Common myeloid progenitor, CD34-positive (primary cell): Measurements from ENCODE around the gene FNBP1L.
A peak's percentile ranks its signal among the peaks of the same experiment; 100 is the strongest.

Experiments
- CTCF ChIA-PET: fragments of 350-600 bp; sonication (Branson Sonifier 250); formaldehyde crosslinking; loops from one replicate; lab custom pipeline; 2021; ENCODE audit warnings: antibody characterized with exemption; lab: Charles Lee
- POLR2A ChIA-PET: fragments of 350-600 bp; sonication (Branson Sonifier 250); formaldehyde crosslinking; loops from one replicate; lab custom pipeline; 2021; ENCODE audit warnings: antibody characterized with exemption; lab: Charles Lee
- DNase-seq, 3 donors: peaks; one replicate each; pipeline versions ENCODE4 v3.0.0 to v3.0.0-alpha.2; 2013
- H3K27ac ChIP-seq, 2 experiments: 1 replicate in 1 of 2; 2 replicates in 1 of 2; pipeline ENCODE4 v1.7.0; 2013; ENCODE audit warnings: inconsistent platforms in 2 of 2, low read length in 2 of 2, mild to moderate bottlenecking in 2 of 2, low read depth in 1 of 2, moderate library complexity in 1 of 2; ENCODE audit not compliant: severe bottlenecking in 2 of 2, insufficient read depth in 1 of 2, poor library complexity in 1 of 2
- H3K27me3 ChIP-seq, 5 experiments: replicated peaks in 2 of 5; 1 replicate in 3 of 5; 2 replicates in 2 of 5; pipeline versions ENCODE4 v1.6.1 to v1.7.0; 2013; ENCODE audit warnings: low read length in 4 of 5, mild to moderate bottlenecking in 2 of 5, moderate library complexity in 2 of 5, inconsistent platforms in 1 of 5; ENCODE audit not compliant: insufficient read depth in 5 of 5, control insufficient read depth in 4 of 5
- H3K36me3 ChIP-seq, 4 experiments: 1 replicate in 2 of 4; 2 replicates in 2 of 4; pipeline versions ENCODE4 v1.6.1 to v1.7.0; 2013; ENCODE audit warnings: low read length in 3 of 4, control low read depth in 1 of 4, mild to moderate bottlenecking in 1 of 4; ENCODE audit not compliant: control insufficient read depth in 4 of 4, insufficient read depth in 4 of 4
- H3K4me1 ChIP-seq, 4 experiments: 1 replicate in 3 of 4; 2 replicates in 1 of 4; pipeline versions ENCODE4 v1.6.1 to v1.7.1; 2013; ENCODE audit warnings: low read length in 3 of 4, mild to moderate bottlenecking in 3 of 4, control low read depth in 1 of 4, inconsistent platforms in 1 of 4, moderate library complexity in 1 of 4; ENCODE audit not compliant: control insufficient read depth in 4 of 4, insufficient read depth in 4 of 4; ENCODE audit errors: control extremely low read depth in 1 of 4
- H3K4me3 ChIP-seq, 7 experiments: 1 replicate in 4 of 7; 2 replicates in 3 of 7; pipeline versions ENCODE4 v1.5.1 to v1.7.0; 2013; ENCODE audit warnings: mild to moderate bottlenecking in 7 of 7, low read length in 6 of 7, moderate library complexity in 6 of 7, inconsistent platforms in 2 of 7, low read depth in 2 of 7, control low read depth in 1 of 7; ENCODE audit not compliant: insufficient read depth in 4 of 7, control insufficient read depth in 1 of 7; ENCODE audit errors: extremely low read depth in 1 of 7
- H3K9me3 ChIP-seq, 5 experiments: 1 replicate in 4 of 5; 2 replicates in 1 of 5; pipeline versions ENCODE4 v1.6.1 to v1.7.1; 2013; ENCODE audit warnings: low read length in 4 of 5, mild to moderate bottlenecking in 2 of 5, inconsistent platforms in 1 of 5, low read depth in 1 of 5, moderate library complexity in 1 of 5; ENCODE audit not compliant: control insufficient read depth in 4 of 5, insufficient read depth in 2 of 5; ENCODE audit errors: control extremely low read depth in 1 of 5
- WGBS: methylation state at CpG from one replicate; pipeline ENCODE4 v1.1.5; 2013; ENCODE audit not compliant: insufficient coverage; 5-methylcytosine and 5-hydroxymethylcytosine counted together

Gene FNBP1L

GRCh38 chr1:93442008-93442666 lies 5.8 kb upstream of the FNBP1L start:
- no peak overlapping the region for H3K4me3 ChIP-seq
- no peak overlapping the region for H3K27ac ChIP-seq
- H3K4me1 ChIP-seq: peaks cover 0 to 7% (median 6%) of the 10 kb centered on the region in 4 experiments
- 84% methylated on average over 7 of the region's 11 CpGs for WGBS
- H3K36me3 ChIP-seq: no peaks in the 10 kb centered on the region
- H3K27me3 ChIP-seq: no peaks in the 10 kb centered on the region
- DNase-seq: peak in 2 of 3 donors; percentile 7 to 37
- ChIA-PET CTCF (interaction anchor here (1.8 to 2.5 kb wide), 2 partner anchors 177 to 188 kb away, joined by 4 to 9 read pairs; no protein-coding TSS in a partner anchor), POLR2A (no interaction called here)
- H3K9me3 ChIP-seq: no peaks in the 10 kb centered on the region

- WGBS: no CpG with 5 or more reads among the region's 1 CpG
- no peak overlapping the region for H3K27ac ChIP-seq
- ChIA-PET CTCF (interaction anchor here (0.7 to 2.5 kb wide), 4 partner anchors 103 to 372 kb away, joined by 3 to 9 read pairs (median 4); no protein-coding TSS in a partner anchor), POLR2A (no interaction called here)
- H3K4me1 ChIP-seq: peaks cover 2 to 12% (median 7%) of the 10 kb centered on the region in 4 experiments
- no peaks in the 10 kb centered on the region for H3K27me3 ChIP-seq
- H3K9me3 ChIP-seq: no peaks in the 10 kb centered on the region
- DNase-seq: no peak
- H3K36me3 ChIP-seq: no peaks in the 10 kb centered on the region
- no peak overlapping the region for H3K4me3 ChIP-seq
These were observed 5.2 kb upstream of the FNBP1L start for GRCh38 chr1:93442741-93443140.

GRCh38 chr1:93443454-93443853 lies 4.5 kb upstream of the FNBP1L start:
- Histone ChIP-seq H3K4me1 (peaks cover 2 to 13% (median 8%) of the 10 kb centered on the region in 4 experiments), H3K27me3 (no peaks in the 10 kb centered on the region), H3K36me3 (no peaks in the 10 kb centered on the region), H3K4me3 (no peak overlapping the region), H3K9me3 (no peaks in the 10 kb centered on the region), H3K27ac (no peak overlapping the region)
- ChIA-PET CTCF (interaction anchor here (1.2 to 2.5 kb wide), 5 partner anchors 176 to 408 kb away, joined by 3 to 9 read pairs (median 4); no protein-coding TSS in a partner anchor), POLR2A (no interaction called here)
- DNase-seq: no peak

GRCh38 chr1:93446837-93447451 lies 974 bp upstream of the FNBP1L start:
- POLR2A ChIA-PET: interaction anchor here (1.4 kb wide), 1 partner anchor 370 kb away, joined by 4 read pairs; no protein-coding TSS in a partner anchor
- peak overlapping the region; percentile 58 to 98 (median 91) for H3K4me3 ChIP-seq
- WGBS: 40% methylated on average over 11 of the region's 16 CpGs
- peaks cover 10 to 26% (median 17%) of the 10 kb centered on the region in 4 experiments for H3K4me1 ChIP-seq
- no peaks in the 10 kb centered on the region for H3K27me3 ChIP-seq
- CTCF ChIA-PET: interaction anchor here (0.6 to 2.9 kb wide), 8 partner anchors 10 to 399 kb away, joined by 3 to 11 read pairs (median 3); no protein-coding TSS in a partner anchor
- peak overlapping the region in 1 of 2 experiments; percentile 81 for H3K27ac ChIP-seq
- H3K36me3 ChIP-seq: no peaks in the 10 kb centered on the region
- peak; percentile 53 to 81 (median 77) for DNase-seq
- no peaks in the 10 kb centered on the region for H3K9me3 ChIP-seq

GRCh38 chr1:93448292-93448982 lies 519 bp downstream of the FNBP1L start:
- POLR2A ChIA-PET: no interaction called here

GRCh38 chr1:93448983-93449804 lies 1.3 kb downstream of the FNBP1L start:
- Histone ChIP-seq H3K36me3 (no peaks in the 10 kb centered on the region), H3K27ac (peak overlapping the region in 1 of 2 experiments; percentile 81), H3K27me3 (no peaks in the 10 kb centered on the region), H3K9me3 (no peaks in the 10 kb centered on the region), H3K4me3 (peak overlapping the region; percentile 58 to 98 (median 91)), H3K4me1 (peaks cover 10 to 26% (median 17%) of the 10 kb centered on the region in 4 experiments)
- POLR2A ChIA-PET: no interaction called here
- WGBS: 2% methylated on average over 16 of the region's 27 CpGs
- CTCF ChIA-PET: interaction anchor here (1.6 kb wide), 1 partner anchor 83 kb away, joined by 3 read pairs; no protein-coding TSS in a partner anchor
- DNase-seq: peak in 2 of 3 donors; percentile 14 to 31

More at GRCh38 chr1:93448292-93448982, 519 bp downstream of the FNBP1L start:
- H3K4me3 ChIP-seq: peak overlapping the region; percentile 58 to 98 (median 91)
- CTCF ChIA-PET: interaction anchor here (0.7 to 1.8 kb wide), 3 partner anchors 83 to 397 kb away, joined by 3 to 6 read pairs (median 3); no protein-coding TSS in a partner anchor
- no peaks in the 10 kb centered on the region for H3K9me3 ChIP-seq
- H3K27me3 ChIP-seq: no peaks in the 10 kb centered on the region
- H3K4me1 ChIP-seq: peaks cover 10 to 26% (median 17%) of the 10 kb centered on the region in 4 experiments
- WGBS: 0% methylated on average over 55 of the region's 77 CpGs
- peak overlapping the region in 1 of 2 experiments; percentile 81 for H3K27ac ChIP-seq
- H3K36me3 ChIP-seq: no peaks in the 10 kb centered on the region
- peak in 2 of 3 donors; percentile 18 to 46 for DNase-seq
